Parathyroid adenoma (tissue), 2 donors: ENCODE data around the gene CTXN3.

Experiments used
- H2AFZ ChIP-seq: fragments of 300-600 bp; sonication (generic); one replicate; pipeline ENCODE4 v1.7.0; 2017; ENCODE audit warnings: antibody characterized with exemption, mild to moderate bottlenecking
- H3K27ac ChIP-seq: fragments of 300-600 bp; sonication (generic); one replicate; pipeline ENCODE4 v1.7.0; 2017
- H3K27me3 ChIP-seq: fragments of 300-600 bp; sonication (generic); one replicate; pipeline ENCODE4 v1.7.0; 2017; ENCODE audit warnings: low read length; ENCODE audit not compliant: control insufficient read depth, insufficient read depth
- H3K36me3 ChIP-seq: fragments of 300-600 bp; sonication (generic); one replicate; pipeline ENCODE4 v1.7.0; 2017; ENCODE audit warnings: low read length; ENCODE audit not compliant: control insufficient read depth, insufficient read depth
- H3K4me1 ChIP-seq: fragments of 300-600 bp; sonication (generic); one replicate; pipeline ENCODE4 v1.7.0; 2017; ENCODE audit warnings: control low read depth
- H3K4me2 ChIP-seq: fragments of 300-600 bp; sonication (generic); one replicate; pipeline ENCODE4 v1.7.0; 2017; ENCODE audit warnings: low read length
- H3K4me3 ChIP-seq: fragments of 300-600 bp; sonication (generic); one replicate; pipeline ENCODE4 v1.7.0; 2017; ENCODE audit warnings: low read depth, low read length
- H3K79me2 ChIP-seq: fragments of 300-600 bp; sonication (generic); one replicate; pipeline ENCODE4 v1.7.0; 2017; ENCODE audit warnings: control low read depth
- H3K9ac ChIP-seq: fragments of 300-600 bp; sonication (generic); one replicate; pipeline ENCODE4 v1.7.0; 2017; ENCODE audit warnings: mild to moderate bottlenecking
- H3K9me3 ChIP-seq: fragments of 300-600 bp; sonication (generic); one replicate; pipeline ENCODE4 v1.7.0; 2017; ENCODE audit warnings: low read length; ENCODE audit not compliant: control insufficient read depth
- CTCF ChIP-seq: fragments of 300-600 bp; sonication (generic); IDR thresholded peaks from one replicate; pipeline ENCODE4 v1.7.0; 2017; ENCODE audit warnings: antibody characterized with exemption, mild to moderate bottlenecking
- donor health status: primary hyperparathyroidism.

CTXN3 gene

GRCh38 chr5:127680595-127680994 lies 31.7 kb downstream of the CTXN3 start:
- H3K27me3 ChIP-seq = no peaks in the 10 kb centered on the region
- TF ChIP-seq CTCF = no peak
- no peaks in the 10 kb centered on the region for H3K79me2 ChIP-seq
- no peak overlapping the region for H3K4me3 ChIP-seq
- H3K36me3 ChIP-seq = no peaks in the 10 kb centered on the region
- no peaks in the 10 kb centered on the region for H3K9me3 ChIP-seq
- H3K9ac ChIP-seq = no peak overlapping the region
- no peaks in the 10 kb centered on the region for H3K4me1 ChIP-seq
- no peak overlapping the region for H3K4me2 ChIP-seq
- no peak overlapping the region for H2AFZ ChIP-seq
- no peak overlapping the region for H3K27ac ChIP-seq

GRCh38 chr5:127683008-127683407 lies 34.1 kb downstream of the CTXN3 start:
- Histone ChIP-seq H2AFZ (no peak overlapping the region), H3K27me3 (no peaks in the 10 kb centered on the region), H3K4me1 (no peaks in the 10 kb centered on the region), H3K79me2 (no peaks in the 10 kb centered on the region), H3K9ac (no peak overlapping the region), H3K4me3 (no peak overlapping the region), H3K4me2 (no peak overlapping the region), H3K27ac (no peak overlapping the region), H3K36me3 (no peaks in the 10 kb centered on the region), H3K9me3 (no peaks in the 10 kb centered on the region)
- TF ChIP-seq CTCF = no peak

- H3K79me2 ChIP-seq = no peaks in the 10 kb centered on the region
- H3K36me3 ChIP-seq = no peaks in the 10 kb centered on the region
- no peak for TF ChIP-seq CTCF
- H3K27ac ChIP-seq = no peak overlapping the region
- no peak overlapping the region for H2AFZ ChIP-seq
- no peak overlapping the region for H3K4me2 ChIP-seq
- H3K4me3 ChIP-seq = no peak overlapping the region
- no peak overlapping the region for H3K9ac ChIP-seq
- no peaks in the 10 kb centered on the region for H3K9me3 ChIP-seq
- H3K27me3 ChIP-seq = no peaks in the 10 kb centered on the region
- no peaks in the 10 kb centered on the region for H3K4me1 ChIP-seq
These were observed 36.0 kb downstream of the CTXN3 start for GRCh38 chr5:127684726-127685467.

- no peaks in the 10 kb centered on the region for H3K9me3 ChIP-seq
- no peak overlapping the region for H3K4me3 ChIP-seq
- no peaks in the 10 kb centered on the region for H3K4me1 ChIP-seq
- no peak overlapping the region for H3K9ac ChIP-seq
- H3K36me3 ChIP-seq = no peaks in the 10 kb centered on the region
- no peak overlapping the region for H2AFZ ChIP-seq
- TF ChIP-seq CTCF = no peak
- no peaks in the 10 kb centered on the region for H3K79me2 ChIP-seq
- H3K4me2 ChIP-seq = no peak overlapping the region
- H3K27ac ChIP-seq = no peak overlapping the region
- H3K27me3 ChIP-seq = no peaks in the 10 kb centered on the region
These were observed 36.8 kb downstream of the CTXN3 start for GRCh38 chr5:127685662-127686061.

- H3K36me3 ChIP-seq = no peaks in the 10 kb centered on the region
- H2AFZ ChIP-seq = no peak overlapping the region
- H3K27ac ChIP-seq = no peak overlapping the region
- no peak for TF ChIP-seq CTCF
- H3K4me2 ChIP-seq = no peak overlapping the region
- no peak overlapping the region for H3K4me3 ChIP-seq
- H3K9ac ChIP-seq = no peak overlapping the region
- H3K4me1 ChIP-seq = no peaks in the 10 kb centered on the region
- no peaks in the 10 kb centered on the region for H3K27me3 ChIP-seq
- no peaks in the 10 kb centered on the region for H3K79me2 ChIP-seq
- no peaks in the 10 kb centered on the region for H3K9me3 ChIP-seq
These were observed 37.5 kb downstream of the CTXN3 start for GRCh38 chr5:127686424-127686823.
